HG03135 (cell line): ENCODE results near the gene RBL1.
A peak's percentile ranks its signal among the peaks of the same experiment; 100 is the strongest.
"Not testable (repeated sequence)": the region's sequence is repeated elsewhere in the genome, so short reads cannot be mapped to it uniquely, and the experiment has no call there.

Source experiments
- ATAC-seq: cut with Tn5 transposase; IDR thresholded peaks from one replicate; pipeline ENCODE4 v1.9.1; 2021; ENCODE audit warnings: mild to moderate bottlenecking, moderate library complexity; ENCODE audit not compliant: unreplicated experiment

The RBL1 gene

GRCh38 chr20:37075932-37076685 lies 19.7 kb downstream of the RBL1 start:
- ATAC-seq = no peak

- ATAC-seq = no peak
Measured at GRCh38 chr20:37072293-37073196, 23.3 kb downstream of the RBL1 start.

- ATAC-seq = no peak
Measured at GRCh38 chr20:37071481-37071911, 24.3 kb downstream of the RBL1 start.

- not testable (repeated sequence) for ATAC-seq
Measured at GRCh38 chr20:37069563-37069962, 26.2 kb downstream of the RBL1 start.

GRCh38 chr20:37066168-37066567 lies 29.6 kb downstream of the RBL1 start:
- no peak for ATAC-seq

- ATAC-seq = no peak
Measured at GRCh38 chr20:37055276-37055675, 40.5 kb downstream of the RBL1 start.

GRCh38 chr20:37053230-37053950 lies 42.4 kb downstream of the RBL1 start:
- no peak for ATAC-seq

GRCh38 chr20:37042986-37043972 lies 52.5 kb downstream of the RBL1 start:
- peak; percentile 61 for ATAC-seq

- not testable (repeated sequence) for ATAC-seq
Measured at GRCh38 chr20:37039366-37039765, 56.4 kb downstream of the RBL1 start.

- no peak for ATAC-seq
Measured at GRCh38 chr20:37032077-37032476, 63.7 kb downstream of the RBL1 start.

GRCh38 chr20:37020636-37021035 lies 75.2 kb downstream of the RBL1 start:
- no peak for ATAC-seq

GRCh38 chr20:37012631-37013030 lies 83.2 kb downstream of the RBL1 start:
- ATAC-seq = not testable (repeated sequence)

GRCh38 chr20:37011858-37012257 lies 83.9 kb downstream of the RBL1 start:
- ATAC-seq = not testable (repeated sequence)

- no peak for ATAC-seq
Measured at GRCh38 chr20:37011147-37011546, 84.7 kb downstream of the RBL1 start.

GRCh38 chr20:37007898-37008649 lies 87.7 kb downstream of the RBL1 start:
- ATAC-seq = no peak

- ATAC-seq = not testable (repeated sequence)
Measured at GRCh38 chr20:37005062-37005942, 90.5 kb downstream of the RBL1 start.

GRCh38 chr20:37001634-37002033 lies 94.2 kb downstream of the RBL1 start:
- ATAC-seq = not testable (repeated sequence)

- ATAC-seq = not testable (repeated sequence)
Measured at GRCh38 chr20:37000171-37000570, 95.6 kb downstream of the RBL1 start.
